ENCODE data around the gene PHF3. TPM values are rescaled to one million over a fixed set of nuclear protein-coding genes. Genes with fewer than 3 reads are reported as not detected.
A peak's percentile ranks its signal among the peaks of the same experiment; 100 is the strongest.

The PHF3 gene
- total RNA-seq, 1 experiment from 2014 or later, result 48.3 TPM

- H3K27me3 Mint-ChIP-seq (ENCODE audit: insufficient read depth, unreplicated experiment), result no peaks in the 10 kb centered on the region
- no peak for TF ChIP-seq CTCF (IDR thresholded peaks at IDR 0.05; ENCODE audit: insufficient read depth in 1 of 2, low read depth in 1 of 2, low read length in 1 of 2, severe bottlenecking in 1 of 2, unreplicated experiment in 1 of 2)
- no peaks in the 10 kb centered on the region for H3K27me3 ChIP-seq (replicated peaks; ENCODE audit: control insufficient read depth, insufficient read depth, low read length)
- no peaks in the 10 kb centered on the region for H3K9me3 ChIP-seq
- no peaks in the 10 kb centered on the region for H3K36me3 ChIP-seq (ENCODE audit: control insufficient read depth, insufficient read depth, low read length)
- H3K4me3 Mint-ChIP-seq (ENCODE audit: unreplicated experiment), result peak overlapping the region; percentile 100
- H3K4me1 Mint-ChIP-seq (ENCODE audit: low read depth, unreplicated experiment), result peaks cover 8% of the 10 kb centered on the region
- no peaks in the 10 kb centered on the region for H3K9me3 Mint-ChIP-seq (ENCODE audit: unreplicated experiment)
- no peak for DNase-seq
- H3K4me1 ChIP-seq, result no peaks in the 10 kb centered on the region; the same call in 1 of the 2 replicates
- H3K27ac Mint-ChIP-seq (ENCODE audit: unreplicated experiment), result no peak overlapping the region
- ChIA-PET CTCF (no interaction called here), POLR2A (no interaction called here)
- peak overlapping the region; percentile 85 for H3K4me3 ChIP-seq (ENCODE audit: low read depth, low read length)
- no TSS peak for BruUV-seq (replicated peaks)
- H3K36me3 Mint-ChIP-seq (ENCODE audit: insufficient read depth, unreplicated experiment), result peaks cover 18% of the 10 kb centered on the region
- intact Hi-C loops (cut with micrococcal nuclease; ENCODE audit: unreplicated experiment), result no loop called here
These were observed 972 bp upstream of the PHF3 start for GRCh38 chr6:63634630-63635029.

- peak overlapping the region; percentile 85 for H3K4me3 ChIP-seq (ENCODE audit: low read depth, low read length)
- peak overlapping the region; percentile 96 for H3K27ac Mint-ChIP-seq (ENCODE audit: unreplicated experiment)
- CTCF ChIA-PET, result interaction anchor here (0.6 to 1.0 kb wide), 6 partner anchors 14 to 62 kb away, joined by 3 to 11 read pairs (median 4); no protein-coding TSS in a partner anchor
- no peak for DNase-seq
- intact Hi-C loops (cut with micrococcal nuclease; ENCODE audit: unreplicated experiment), result no loop called here
- H3K4me1 Mint-ChIP-seq (ENCODE audit: low read depth, unreplicated experiment), result peaks cover 8% of the 10 kb centered on the region
- no peaks in the 10 kb centered on the region for H3K27me3 Mint-ChIP-seq (ENCODE audit: insufficient read depth, unreplicated experiment)
- POLR2A ChIA-PET, result interaction anchor here (0.5 to 0.9 kb wide), 5 partner anchors 14 to 330 kb away, joined by 3 to 8 read pairs (median 4); no protein-coding TSS in a partner anchor
- BruUV-seq (replicated peaks), result no TSS peak
- H3K4me1 ChIP-seq, result no peaks in the 10 kb centered on the region; the same call in 1 of the 2 replicates
- peak overlapping the region; percentile 100 for H3K4me3 Mint-ChIP-seq (ENCODE audit: unreplicated experiment)
- no peak for TF ChIP-seq CTCF (IDR thresholded peaks at IDR 0.05; ENCODE audit: insufficient read depth in 1 of 2, low read depth in 1 of 2, low read length in 1 of 2, severe bottlenecking in 1 of 2, unreplicated experiment in 1 of 2)
- H3K36me3 ChIP-seq (ENCODE audit: control insufficient read depth, insufficient read depth, low read length), result no peaks in the 10 kb centered on the region
- H3K27me3 ChIP-seq (replicated peaks; ENCODE audit: control insufficient read depth, insufficient read depth, low read length), result no peaks in the 10 kb centered on the region
- no peaks in the 10 kb centered on the region for H3K9me3 ChIP-seq
- H3K9me3 Mint-ChIP-seq (ENCODE audit: unreplicated experiment), result no peaks in the 10 kb centered on the region
- peaks cover 18% of the 10 kb centered on the region for H3K36me3 Mint-ChIP-seq (ENCODE audit: insufficient read depth, unreplicated experiment)
These were observed 401 bp upstream of the PHF3 start for GRCh38 chr6:63635215-63635587.

- H3K9me3 ChIP-seq, result no peaks in the 10 kb centered on the region
- Mint-ChIP-seq H3K36me3 (ENCODE audit: insufficient read depth, unreplicated experiment) (peaks cover 18% of the 10 kb centered on the region), H3K4me3 (ENCODE audit: unreplicated experiment) (peak overlapping the region; percentile 100), H3K27me3 (ENCODE audit: insufficient read depth, unreplicated experiment) (no peaks in the 10 kb centered on the region), H3K4me1 (ENCODE audit: low read depth, unreplicated experiment) (peaks cover 8% of the 10 kb centered on the region), H3K9me3 (ENCODE audit: unreplicated experiment) (no peaks in the 10 kb centered on the region), H3K27ac (ENCODE audit: unreplicated experiment) (peak overlapping the region; percentile 96)
- no peaks in the 10 kb centered on the region for H3K27me3 ChIP-seq (replicated peaks; ENCODE audit: control insufficient read depth, insufficient read depth, low read length)
- ChIA-PET POLR2A (interaction anchor here (0.5 to 0.6 kb wide), 3 partner anchors 10 to 267 kb away, joined by 3 to 7 read pairs (median 4); no protein-coding TSS in a partner anchor), CTCF (interaction anchor here (0.6 kb wide), 1 partner anchor 72 kb away, joined by 3 read pairs; no protein-coding TSS in a partner anchor)
- no peaks in the 10 kb centered on the region; the same call in 1 of the 2 replicates for H3K4me1 ChIP-seq
- no peak for TF ChIP-seq CTCF (IDR thresholded peaks at IDR 0.05; ENCODE audit: insufficient read depth in 1 of 2, low read depth in 1 of 2, low read length in 1 of 2, severe bottlenecking in 1 of 2, unreplicated experiment in 1 of 2)
- intact Hi-C loops (cut with micrococcal nuclease; ENCODE audit: unreplicated experiment), result loop anchor here (1.0 kb wide), 1 partner anchor 38 kb away; no protein-coding TSS in a partner anchor
- no peaks in the 10 kb centered on the region for H3K36me3 ChIP-seq (ENCODE audit: control insufficient read depth, insufficient read depth, low read length)
- BruUV-seq (replicated peaks), result no TSS peak
- peak overlapping the region; percentile 85 for H3K4me3 ChIP-seq (ENCODE audit: low read depth, low read length)
- peak; percentile 46 to 49 for DNase-seq
These were observed 968 bp downstream of the PHF3 start for GRCh38 chr6:63636518-63637021.

All from Caco-2 (cell line).